TTC549 (cell line): ENCODE results near the gene DCTD.
"Not testable (repeated sequence)": the region's sequence is repeated elsewhere in the genome, so short reads cannot be mapped to it uniquely, and the experiment has no call there.

Source experiments
- FAIRE-seq: peaks from 2 replicates; lab custom pipeline; 2012; peaks lifted over from hg19 to GRCh38; lab: Jason Lieb, UNC

DCTD gene

DNA sequence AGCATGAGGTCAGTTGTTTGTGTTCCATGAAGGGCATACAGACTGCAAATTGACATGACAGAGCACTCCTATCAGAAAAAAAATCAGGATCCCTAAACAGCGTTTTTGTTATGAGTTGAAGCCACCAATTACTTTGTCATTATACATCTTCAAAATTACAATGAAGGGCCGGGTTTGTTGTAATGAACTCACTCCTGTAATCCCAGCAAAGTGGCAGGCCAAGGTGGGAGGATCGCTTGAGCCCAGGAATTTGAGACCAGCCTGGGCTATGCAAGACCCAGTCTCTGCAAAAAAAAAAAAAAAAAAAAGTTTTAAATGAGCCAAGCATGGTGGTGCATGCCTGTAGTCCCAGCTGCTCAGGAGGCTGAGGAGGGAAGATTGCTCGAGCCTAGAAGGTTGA lies 3.5 kb upstream of the DCTD start:
- FAIRE-seq = no peak

- FAIRE-seq = no peak
Measured at GRCh38 chr4:182918791-182919302, 1.7 kb upstream of the DCTD start.

DNA sequence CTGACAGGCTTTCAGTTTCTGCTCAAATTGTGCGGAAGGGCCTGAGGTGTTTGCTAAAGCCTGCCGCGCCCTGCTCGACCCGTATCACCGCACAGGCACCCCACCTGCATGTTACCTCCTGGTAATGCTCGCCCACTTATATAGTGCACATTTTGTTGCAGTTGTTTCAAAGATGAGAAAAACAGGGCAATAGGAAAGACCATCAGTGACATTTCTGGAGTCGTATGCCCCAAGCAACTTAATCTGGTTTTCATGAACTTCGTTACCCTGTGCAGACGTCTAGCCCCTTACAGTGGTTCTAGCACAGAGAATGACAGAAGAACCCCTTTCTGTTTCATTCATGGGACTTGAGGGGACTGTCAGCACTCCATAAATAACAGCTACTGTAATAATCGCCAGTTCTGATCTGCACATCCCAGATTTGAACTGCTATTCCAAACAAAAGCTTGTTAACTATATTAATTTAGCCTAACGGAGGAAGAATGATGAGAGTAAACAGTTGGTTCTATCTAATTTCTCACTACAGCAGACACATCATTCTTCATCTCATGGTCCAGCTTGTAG lies 940 bp upstream of the DCTD start:
- FAIRE-seq = no peak

DNA sequence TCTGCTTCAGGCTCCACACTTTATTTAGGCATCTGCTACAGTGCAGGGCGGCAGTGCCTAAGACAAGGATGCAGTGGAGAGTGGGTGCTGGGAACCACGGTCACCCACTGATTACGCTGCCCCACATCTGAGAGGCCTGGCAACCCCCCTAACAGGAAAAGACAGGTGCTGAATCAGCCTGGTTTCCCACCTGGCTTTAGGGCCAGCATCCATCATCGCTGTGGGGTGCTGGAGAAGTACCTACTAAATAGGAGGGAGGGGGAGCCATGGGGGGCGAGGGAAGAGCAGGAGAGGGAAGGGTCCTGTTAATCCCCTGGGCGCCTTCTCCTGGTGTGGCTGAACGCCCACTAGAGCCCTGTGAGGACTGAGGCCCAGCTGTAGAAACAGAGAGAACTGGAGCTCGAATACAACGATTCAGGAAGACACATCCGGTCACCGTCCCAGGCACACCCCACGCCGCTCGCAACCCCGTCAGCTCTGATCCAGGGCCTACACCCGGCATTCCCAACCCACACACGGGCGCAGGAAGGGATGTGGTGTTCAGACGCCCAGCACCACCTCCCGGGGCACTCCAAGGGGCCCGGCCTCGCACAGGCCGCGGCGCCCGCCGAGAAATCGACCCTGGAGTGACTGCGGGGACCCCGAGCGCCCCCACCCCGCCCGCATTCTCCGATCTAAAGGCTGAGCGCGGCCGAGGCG lies 554 bp downstream of the DCTD start:
- no peak for FAIRE-seq

DNA sequence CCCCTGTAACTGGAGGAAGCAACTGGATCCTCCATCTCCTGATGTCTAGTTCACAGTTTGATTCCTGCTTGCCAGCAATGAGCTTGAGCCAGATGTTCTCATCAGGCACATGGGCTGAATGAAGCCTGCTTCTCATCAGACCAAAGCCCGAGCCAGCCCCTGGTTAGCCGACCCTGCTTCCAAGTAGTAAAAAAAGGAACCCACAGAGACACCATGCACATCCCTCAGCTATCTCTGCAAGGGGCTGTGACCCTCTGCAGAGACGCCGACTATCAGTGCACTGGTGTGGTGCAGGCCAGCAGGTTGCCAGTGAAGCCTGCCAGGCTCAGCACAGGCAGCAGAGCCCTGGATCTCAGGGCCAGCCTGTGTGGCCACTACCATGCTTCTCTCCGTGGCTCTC lies 2.8 kb downstream of the DCTD start:
- no peak for FAIRE-seq

GRCh38 chr4:182913621-182914020 lies 3.6 kb downstream of the DCTD start:
- FAIRE-seq = no peak

DNA sequence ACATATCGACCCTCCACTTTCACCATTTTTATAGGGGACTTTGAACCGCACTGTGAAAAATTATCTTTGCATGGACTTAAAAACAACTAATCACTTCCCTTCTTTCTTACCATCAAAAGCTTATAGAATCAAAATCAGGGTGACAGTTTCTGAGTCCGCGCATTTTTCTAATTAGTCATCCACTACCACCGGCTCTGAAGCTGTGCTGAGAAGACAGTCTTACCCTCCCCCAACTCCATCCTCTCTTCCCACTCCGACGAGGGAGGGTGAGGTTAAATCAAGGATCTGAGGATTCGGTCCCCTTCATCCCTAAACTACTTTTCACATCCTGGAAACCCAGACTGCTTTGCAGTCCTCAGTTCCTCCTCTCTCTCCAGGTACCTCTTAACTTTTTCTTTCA lies 4.2 kb downstream of the DCTD start:
- no peak for FAIRE-seq

DNA sequence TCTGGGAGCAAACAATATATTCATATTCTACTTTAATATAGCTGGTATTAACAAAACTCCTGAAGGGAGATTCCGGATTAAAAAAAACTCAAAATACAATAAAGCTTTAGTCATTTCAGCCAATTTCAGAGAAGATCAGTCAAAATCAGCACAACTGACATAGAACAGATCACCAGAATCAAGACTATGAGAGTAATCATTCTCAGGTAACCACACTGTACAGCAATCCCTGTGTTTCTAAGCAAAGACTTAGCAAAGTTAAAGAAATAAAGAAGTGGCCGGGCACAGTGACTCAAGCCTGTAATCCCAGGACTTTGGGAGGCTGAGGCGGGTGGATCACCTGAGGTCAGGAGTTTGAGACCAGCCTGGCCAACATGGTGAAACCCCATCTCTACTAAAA lies 9.1 kb downstream of the DCTD start:
- FAIRE-seq = no peak

GRCh38 chr4:182907396-182907795 lies 9.8 kb downstream of the DCTD start:
- FAIRE-seq = no peak

GRCh38 chr4:182906786-182907185 lies 10.4 kb downstream of the DCTD start:
- FAIRE-seq = no peak

DNA sequence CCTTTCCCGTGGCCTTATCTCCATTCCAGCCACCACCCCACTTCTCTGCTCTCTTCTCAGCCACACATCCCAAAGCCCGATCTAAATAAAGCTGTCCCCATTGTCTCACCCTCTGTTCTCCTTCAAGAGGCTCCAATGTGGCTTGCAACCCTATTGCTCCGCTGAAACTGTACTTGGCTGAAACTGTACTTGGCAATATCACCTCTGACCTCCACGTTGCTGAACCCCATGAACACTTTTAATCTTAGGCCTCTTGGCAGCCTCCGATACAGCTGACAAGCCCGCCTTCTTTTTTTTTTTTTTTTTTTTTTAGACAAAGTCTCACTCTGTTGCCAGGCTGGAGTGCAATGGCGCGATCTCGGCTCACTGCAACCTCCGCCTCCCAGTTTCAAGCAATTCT lies 12.1 kb downstream of the DCTD start:
- no peak for FAIRE-seq

- FAIRE-seq = no peak
Measured at GRCh38 chr4:182904211-182904761, 12.9 kb downstream of the DCTD start.

DNA sequence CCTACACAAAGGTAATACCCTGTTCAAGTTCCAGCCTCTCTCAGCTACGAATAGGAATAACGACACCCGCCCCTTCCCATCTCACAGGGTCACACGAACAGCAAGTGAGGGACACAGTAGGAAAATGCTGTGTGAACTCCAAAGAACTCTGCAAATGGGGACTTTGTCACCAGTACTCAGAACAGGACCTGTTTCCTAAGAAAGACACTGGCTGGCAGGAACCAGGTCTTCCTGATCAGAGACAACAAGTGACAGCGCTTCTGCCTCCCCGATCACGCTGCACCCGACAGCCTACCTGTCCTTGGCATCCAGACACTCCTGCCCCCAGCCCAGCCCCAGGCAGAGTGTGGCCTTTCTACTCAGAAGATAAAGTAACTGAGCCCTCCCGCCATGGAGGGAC lies 14.2 kb downstream of the DCTD start:
- FAIRE-seq = no peak

DNA sequence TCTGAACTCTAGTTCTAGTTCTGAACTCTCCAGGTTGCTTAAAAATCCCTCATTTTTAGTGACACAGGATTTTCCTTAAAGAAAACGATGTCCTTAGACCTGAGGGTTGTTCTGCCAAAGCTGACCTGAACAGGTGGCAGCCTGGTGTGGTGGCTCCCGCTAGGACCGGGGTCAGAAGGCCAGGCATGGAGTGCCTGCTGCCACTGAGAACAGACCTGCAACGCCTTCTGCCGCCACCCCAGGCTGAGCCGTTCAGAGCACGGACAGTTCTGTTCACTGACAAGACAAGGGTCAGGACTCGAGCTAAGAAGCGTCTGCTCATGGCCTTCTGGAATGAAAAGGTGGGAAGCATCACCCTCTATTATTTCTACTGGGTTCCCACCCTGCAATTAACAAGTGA lies 15.8 kb downstream of the DCTD start:
- no peak for FAIRE-seq

DNA sequence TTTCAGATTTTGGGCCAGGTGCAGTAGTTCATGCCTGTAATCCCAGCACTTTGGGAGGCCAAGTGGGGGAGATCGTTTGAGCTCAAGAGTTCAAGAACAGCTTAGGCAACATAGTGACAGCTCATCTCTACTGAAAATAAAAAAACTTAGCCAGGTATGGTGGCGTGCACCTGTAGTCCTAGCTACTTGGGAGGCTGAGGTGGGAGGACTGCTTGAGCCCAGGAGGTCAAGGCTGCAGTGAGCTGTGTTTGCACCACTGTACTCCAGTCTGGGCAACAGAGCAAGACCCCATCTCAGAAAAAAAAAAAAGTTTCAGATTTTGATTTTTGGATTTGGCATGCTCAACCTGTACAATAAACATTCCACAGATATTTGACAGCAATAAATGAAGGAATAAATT lies 17.2 kb downstream of the DCTD start:
- not testable (repeated sequence) for FAIRE-seq

- no peak for FAIRE-seq
Measured at GRCh38 chr4:182898479-182898799, 18.7 kb downstream of the DCTD start.

DNA sequence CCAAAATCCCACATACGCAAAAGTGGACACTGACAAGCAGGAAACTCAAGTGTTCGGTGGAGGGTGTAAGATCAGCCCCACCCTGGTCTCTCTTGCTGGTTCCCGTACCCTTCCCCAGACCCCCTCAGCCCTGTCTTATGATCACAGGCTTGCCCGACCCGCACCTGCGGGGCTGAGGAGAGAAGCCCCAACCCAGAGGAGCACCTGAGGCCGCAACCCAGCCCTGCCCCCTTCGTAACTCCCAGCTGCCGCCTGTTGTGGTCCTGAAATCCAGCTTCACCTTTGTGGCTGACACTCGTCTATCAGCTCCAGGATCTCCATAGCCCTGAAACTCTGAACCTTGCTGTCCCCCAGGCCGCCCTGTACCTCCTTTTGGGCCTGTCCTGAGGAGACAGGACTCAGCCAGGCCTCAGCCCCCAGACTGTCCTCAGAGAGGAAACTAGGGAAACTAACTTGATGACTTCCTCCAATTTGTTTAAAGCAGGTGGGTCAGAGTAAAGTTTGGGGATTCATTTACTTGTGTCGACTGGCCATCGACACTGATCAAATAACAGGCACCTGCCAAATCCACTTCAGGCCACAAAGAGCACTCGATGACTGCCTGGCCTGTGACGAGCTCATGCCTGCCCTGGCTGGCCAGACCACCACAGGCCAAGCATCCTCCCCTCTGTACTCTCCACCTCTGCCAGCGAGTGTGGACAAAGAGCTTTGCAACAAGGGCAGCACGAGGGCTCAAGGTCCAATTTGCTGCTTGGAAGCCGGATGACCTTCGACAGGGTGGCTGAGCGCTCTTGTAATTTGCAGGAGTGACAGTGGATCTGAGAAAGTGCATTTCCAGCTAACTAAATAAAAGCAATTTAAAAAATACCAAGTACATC lies 19.3 kb downstream of the DCTD start:
- no peak for FAIRE-seq

DNA sequence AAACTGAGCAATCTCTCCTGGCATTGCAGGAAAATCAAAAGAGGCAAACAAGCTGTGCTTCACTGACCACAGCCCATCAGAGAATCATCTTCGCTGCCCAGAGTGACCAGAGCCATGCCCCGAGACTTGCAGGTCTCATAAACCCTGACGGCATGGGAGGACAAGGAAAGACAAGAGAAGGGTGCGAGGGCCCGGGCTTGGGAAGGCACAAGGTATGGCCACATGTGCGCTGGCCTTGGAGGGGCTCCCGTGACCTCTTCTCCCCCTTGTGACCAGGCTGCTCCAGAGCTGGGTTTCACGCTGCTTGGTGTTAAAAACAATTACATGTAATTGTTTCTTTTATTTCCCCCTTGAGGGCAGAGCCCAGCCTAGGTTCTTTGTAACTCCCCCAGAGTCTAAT lies 20.8 kb downstream of the DCTD start:
- FAIRE-seq = no peak

GRCh38 chr4:182895791-182896292 lies 21.3 kb downstream of the DCTD start:
- no peak for FAIRE-seq

GRCh38 chr4:182894681-182895275 lies 22.4 kb downstream of the DCTD start:
- FAIRE-seq = no peak

- FAIRE-seq = no peak
Measured at GRCh38 chr4:182893474-182894080, 23.6 kb downstream of the DCTD start.

- no peak for FAIRE-seq
Measured at GRCh38 chr4:182893047-182893446, 24.1 kb downstream of the DCTD start.
